NCI-H526 treated with DMSO at 0.1 percent for 48 hours (cell line): ENCODE measurements around the gene TXNRD2.
A peak's percentile ranks its signal among the peaks of the same experiment; 100 is the strongest.

ENCODE experiments used
- DNase-seq: peaks from one replicate; lab custom pipeline; 2025; lab: John Stamatoyannopoulos, UW

The TXNRD2 gene

GRCh38 chr22:19862619-19863246 is 78.9 kb downstream of the TXNRD2 start:
- DNase-seq, result no peak

GRCh38 chr22:19859861-19860510 is 81.6 kb downstream of the TXNRD2 start:
- DNase-seq, result no peak

- DNase-seq, result no peak
Measured at GRCh38 chr22:19857382-19857781, 84.2 kb downstream of the TXNRD2 start.

- DNase-seq, result no peak
Measured at GRCh38 chr22:19855504-19856409, 85.9 kb downstream of the TXNRD2 start.

- DNase-seq, result peak; percentile 70
Measured at GRCh38 chr22:19854778-19855503, 86.7 kb downstream of the TXNRD2 start, which contains the start of the genes GNB1L and RTL10. Gene GNB1L, minus strand, starts transcription at chr22:19854874. Its CDS starts 33,519 bp downstream, at chr22:19821355. Gene RTL10, minus strand, starts transcription at chr22:19854874. Its CDS starts 2,613 bp downstream, at chr22:19852261.

- no peak for DNase-seq
Measured at GRCh38 chr22:19853879-19854777, 87.5 kb downstream of the TXNRD2 start.

GRCh38 chr22:19853058-19853878 is 88.3 kb downstream of the TXNRD2 start:
- no peak for DNase-seq

GRCh38 chr22:19852177-19852781 is 89.3 kb downstream of the TXNRD2 start:
- DNase-seq, result no peak

- DNase-seq, result no peak
Measured at GRCh38 chr22:19851291-19852176, 90.1 kb downstream of the TXNRD2 start.

- no peak for DNase-seq
Measured at GRCh38 chr22:19850763-19851109, 90.9 kb downstream of the TXNRD2 start.

GRCh38 chr22:19849835-19850762 is 91.5 kb downstream of the TXNRD2 start:
- no peak for DNase-seq

- DNase-seq, result no peak
Measured at GRCh38 chr22:19848298-19849224, 93.1 kb downstream of the TXNRD2 start.

- no peak for DNase-seq
Measured at GRCh38 chr22:19847345-19847632, 94.3 kb downstream of the TXNRD2 start.

GRCh38 chr22:19846620-19847344 is 94.8 kb downstream of the TXNRD2 start:
- no peak for DNase-seq

- no peak for DNase-seq
Measured at GRCh38 chr22:19845054-19845722, 96.4 kb downstream of the TXNRD2 start.
